Lung (tissue), 12 donors: ENCODE results near the gene CYP4V2. TPM values are rescaled to one million over a fixed set of nuclear protein-coding genes. Genes with fewer than 3 reads are reported as not detected.

Source experiments
- ATAC-seq: fragments of 200-7000 bp; cut with Tn5 transposase; one replicate; pipeline ENCODE4 v1.9.1; 2020; ENCODE audit warnings: moderate number of reproducible peaks; ENCODE audit not compliant: insufficient read depth, low FRiP score
- DNase-seq, 3 donors: peaks; one replicate each; pipeline ENCODE4 v3.0.0-alpha.2; 2013 to 2017
- H3K27ac ChIP-seq, 2 donors: one replicate each; pipeline ENCODE4 v1.5.1; 2013; ENCODE audit warnings: mild to moderate bottlenecking in 2 of 2, moderate library complexity in 2 of 2, control low read depth in 1 of 2, inconsistent platforms in 1 of 2, low read depth in 1 of 2, low read length in 1 of 2
- H3K27me3 ChIP-seq, 3 donors: one replicate each; pipeline ENCODE4 v1.5.1; 2013; ENCODE audit warnings: low read length in 2 of 3; ENCODE audit not compliant: control insufficient read depth in 3 of 3, insufficient read depth in 3 of 3
- H3K36me3 ChIP-seq, 4 donors: one replicate each; pipeline ENCODE4 v1.5.1; 2013; ENCODE audit warnings: low read length in 4 of 4, mild to moderate bottlenecking in 1 of 4, moderate library complexity in 1 of 4; ENCODE audit not compliant: control insufficient read depth in 4 of 4, insufficient read depth in 4 of 4
- H3K4me1 ChIP-seq, 5 donors: one replicate each; pipeline ENCODE4 v1.5.1; 2013; ENCODE audit warnings: low read length in 5 of 5, mild to moderate bottlenecking in 2 of 5, moderate library complexity in 1 of 5; ENCODE audit not compliant: control insufficient read depth in 5 of 5, insufficient read depth in 5 of 5
- H3K4me3 ChIP-seq: one replicate; pipeline ENCODE4 v1.5.1; 2013; ENCODE audit warnings: mild to moderate bottlenecking, control low read depth, moderate library complexity
- H3K9ac ChIP-seq, 2 donors: one replicate each; pipeline ENCODE4 v1.5.1; 2013; ENCODE audit warnings: low read length in 2 of 2, control low read depth in 1 of 2; ENCODE audit not compliant: insufficient read depth in 1 of 2
- H3K9me3 ChIP-seq, 4 donors: one replicate each; pipeline ENCODE4 v1.5.1; 2013; ENCODE audit warnings: low read length in 3 of 4, mild to moderate bottlenecking in 1 of 4, moderate library complexity in 1 of 4; ENCODE audit not compliant: control insufficient read depth in 4 of 4, insufficient read depth in 3 of 4
- WGBS, 2 donors: extraction: QIAGEN DNeasy Blood & Tissue Kit; methylation state at CpG; one replicate each; pipeline ENCODE4 v1.1.7; 2013; 5-methylcytosine and 5-hydroxymethylcytosine counted together
- polyA plus RNA-seq, 2 donors: library from polyadenylated mRNA; stranded (reverse); fragments of 200-250 nt; gene quantifications; one replicate each; pipeline ENCODE4 v1.2.1, GENCODE V29; 2013
- total RNA-seq, 2 donors: library from RNA; depleted of rRNA in 1 of 2; stranded (reverse); fragments of >200 nt in 1 of 2; gene quantifications; one replicate each; pipeline ENCODE4 v1.2.1, GENCODE V29; 2014 to 2021
- TF ChIP-seq, protein P1 (sequence below): IDR thresholded peaks from 2 replicates; pipeline ENCODE4 v1.5.1; 2012; ENCODE audit warnings: mild to moderate bottlenecking; ENCODE audit errors: control extremely low read depth, extremely low read depth
- donor health status: control.
- donor health status: control.
- donor health status: Bipolar disorder and iron deficiency.
- donor health status: healthy.
- donor health status: DM: yes; HTN: yes; CAD: no.

The CYP4V2 gene
- total and polyA plus RNA-seq, 4 donors: 13.4 to 36.2 (median 22.9) TPM

- H3K27me3 ChIP-seq: no peaks in the 10 kb centered on the region
- H3K4me3 ChIP-seq: no peak overlapping the region
- 79 to 85% methylated on average over 12 of the region's 12 CpGs for WGBS, 2 donors
- peaks cover 0 to 5% (median 2%) of the 10 kb centered on the region in 5 donors for H3K4me1 ChIP-seq
- ATAC-seq (no peak), DNase-seq (no peak)
- H3K9ac ChIP-seq: no peak overlapping the region
- H3K27ac ChIP-seq: no peak overlapping the region
- H3K36me3 ChIP-seq: no peaks in the 10 kb centered on the region
- TF ChIP-seq, protein P1, sequence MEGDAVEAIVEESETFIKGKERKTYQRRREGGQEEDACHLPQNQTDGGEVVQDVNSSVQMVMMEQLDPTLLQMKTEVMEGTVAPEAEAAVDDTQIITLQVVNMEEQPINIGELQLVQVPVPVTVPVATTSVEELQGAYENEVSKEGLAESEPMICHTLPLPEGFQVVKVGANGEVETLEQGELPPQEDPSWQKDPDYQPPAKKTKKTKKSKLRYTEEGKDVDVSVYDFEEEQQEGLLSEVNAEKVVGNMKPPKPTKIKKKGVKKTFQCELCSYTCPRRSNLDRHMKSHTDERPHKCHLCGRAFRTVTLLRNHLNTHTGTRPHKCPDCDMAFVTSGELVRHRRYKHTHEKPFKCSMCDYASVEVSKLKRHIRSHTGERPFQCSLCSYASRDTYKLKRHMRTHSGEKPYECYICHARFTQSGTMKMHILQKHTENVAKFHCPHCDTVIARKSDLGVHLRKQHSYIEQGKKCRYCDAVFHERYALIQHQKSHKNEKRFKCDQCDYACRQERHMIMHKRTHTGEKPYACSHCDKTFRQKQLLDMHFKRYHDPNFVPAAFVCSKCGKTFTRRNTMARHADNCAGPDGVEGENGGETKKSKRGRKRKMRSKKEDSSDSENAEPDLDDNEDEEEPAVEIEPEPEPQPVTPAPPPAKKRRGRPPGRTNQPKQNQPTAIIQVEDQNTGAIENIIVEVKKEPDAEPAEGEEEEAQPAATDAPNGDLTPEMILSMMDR: no peak
- H3K9me3 ChIP-seq: peaks cover 0 to 4% (median 0%) of the 10 kb centered on the region in 4 donors
Observed at GRCh38 chr4:186258216-186258811, 66.9 kb downstream of the CYP4V2 start.

DNA sequence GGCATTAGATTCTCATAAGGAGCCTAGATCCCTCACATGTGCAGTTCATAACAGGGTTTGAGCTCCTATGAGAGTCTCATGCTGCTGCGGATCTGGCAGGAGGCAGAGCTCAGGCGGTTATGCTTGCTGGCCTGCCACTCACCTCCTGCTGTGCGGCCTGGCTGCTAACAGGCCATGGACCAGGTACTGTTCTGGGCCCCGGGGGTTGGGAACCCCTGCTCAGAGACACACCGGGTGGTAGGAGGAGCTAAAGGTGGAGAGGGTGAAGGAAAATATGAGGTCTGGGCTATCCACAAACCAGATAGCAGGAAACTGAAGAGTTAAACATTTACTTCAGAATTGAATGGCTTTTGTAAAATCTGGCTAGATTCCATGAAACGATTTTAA is 68.7 kb downstream of the CYP4V2 start:
- DNase-seq: peak in 1 of 3 donors; percentile 29

More for the DNA sequence above, 68.7 kb downstream of the CYP4V2 start:
- no peak overlapping the region for H3K9ac ChIP-seq
- TF ChIP-seq, protein P1: no peak
- H3K36me3 ChIP-seq: no peaks in the 10 kb centered on the region
- H3K27me3 ChIP-seq: no peaks in the 10 kb centered on the region
- H3K9me3 ChIP-seq: peaks cover 0 to 4% (median 0%) of the 10 kb centered on the region in 4 donors
- H3K4me1 ChIP-seq: peaks cover 0 to 5% (median 2%) of the 10 kb centered on the region in 5 donors
- WGBS, 2 donors: 73 to 83% methylated on average over 6 of the region's 6 CpGs
- no peak overlapping the region for H3K4me3 ChIP-seq
- H3K27ac ChIP-seq: no peak overlapping the region
- ATAC-seq: no peak

Other genes starting within 250 kb of the CYP4V2 start
- gene TLR3, start 122.4 kb upstream of the CYP4V2 start, total RNA-seq: 10 to 100 TPM; 13.2 to 15.1 TPM
- gene TLR3, start 122.4 kb upstream of the CYP4V2 start, polyA plus RNA-seq: 1 to 10 TPM; 3.2 to 7.1 TPM
- 10 to 100 TPM; 14.4 to 14.8 TPM for gene FAM149A, start 86.9 kb upstream of the CYP4V2 start, total RNA-seq
- gene FAM149A, start 86.9 kb upstream of the CYP4V2 start, polyA plus RNA-seq: 10 to 100 TPM in 1 of 2 donors, 1 to 10 TPM in 1; 2.5 to 11.7 TPM
- gene KLKB1, start 35.9 kb downstream of the CYP4V2 start, total RNA-seq: under 1 TPM; 0.31 to 0.67 TPM
- under 1 TPM; 0.23 to 0.94 TPM for gene KLKB1, start 35.9 kb downstream of the CYP4V2 start, polyA plus RNA-seq
- gene F11, start 74.6 kb downstream of the CYP4V2 start, total RNA-seq: 10 to 100 TPM in 1 of 2 donors, 1 to 10 TPM in 1; 2.8 to 10.2 TPM
- gene F11, start 74.6 kb downstream of the CYP4V2 start, polyA plus RNA-seq: 10 to 100 TPM in 1 of 2 donors, 1 to 10 TPM in 1; 3.2 to 12.9 TPM